Measurements from ENCODE around the gene PLA2G2F.

Gene PLA2G2F

DNA sequence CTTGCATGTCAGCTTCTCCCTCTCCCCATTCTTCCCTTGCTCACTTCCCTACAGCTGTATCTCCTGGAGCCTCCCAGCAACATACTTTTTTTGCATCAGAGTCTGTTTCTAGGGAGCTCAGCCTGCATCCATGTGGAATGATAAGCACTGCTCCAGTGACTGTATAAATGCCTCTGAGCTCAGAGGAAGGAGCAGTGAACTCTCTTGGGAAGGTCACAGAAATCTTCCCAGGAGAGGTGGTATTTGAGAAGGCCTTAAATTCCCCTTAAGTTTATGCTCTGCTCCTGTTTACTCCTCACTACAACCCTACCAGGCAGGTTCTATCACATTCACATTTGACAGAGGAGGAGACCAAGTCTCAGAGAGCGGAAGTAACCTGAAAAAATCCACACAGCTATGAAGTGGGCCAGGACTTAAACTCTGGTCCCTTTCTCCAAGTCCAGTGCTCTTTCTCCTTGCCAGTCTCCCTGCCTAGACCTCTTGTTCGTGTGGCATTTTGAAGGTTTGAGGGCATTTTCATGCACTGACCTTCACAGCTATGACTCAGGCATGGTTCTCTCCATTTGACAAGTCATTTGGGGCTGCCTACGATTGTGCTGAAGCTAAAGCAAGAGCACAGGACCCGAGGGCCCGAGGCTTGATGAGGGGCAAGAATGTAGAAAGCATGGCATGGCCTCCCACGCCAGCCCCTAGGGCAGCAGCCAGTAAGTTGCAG is 41.2 kb downstream of the PLA2G2F start:
- TF ChIP-seq, protein P1, sequence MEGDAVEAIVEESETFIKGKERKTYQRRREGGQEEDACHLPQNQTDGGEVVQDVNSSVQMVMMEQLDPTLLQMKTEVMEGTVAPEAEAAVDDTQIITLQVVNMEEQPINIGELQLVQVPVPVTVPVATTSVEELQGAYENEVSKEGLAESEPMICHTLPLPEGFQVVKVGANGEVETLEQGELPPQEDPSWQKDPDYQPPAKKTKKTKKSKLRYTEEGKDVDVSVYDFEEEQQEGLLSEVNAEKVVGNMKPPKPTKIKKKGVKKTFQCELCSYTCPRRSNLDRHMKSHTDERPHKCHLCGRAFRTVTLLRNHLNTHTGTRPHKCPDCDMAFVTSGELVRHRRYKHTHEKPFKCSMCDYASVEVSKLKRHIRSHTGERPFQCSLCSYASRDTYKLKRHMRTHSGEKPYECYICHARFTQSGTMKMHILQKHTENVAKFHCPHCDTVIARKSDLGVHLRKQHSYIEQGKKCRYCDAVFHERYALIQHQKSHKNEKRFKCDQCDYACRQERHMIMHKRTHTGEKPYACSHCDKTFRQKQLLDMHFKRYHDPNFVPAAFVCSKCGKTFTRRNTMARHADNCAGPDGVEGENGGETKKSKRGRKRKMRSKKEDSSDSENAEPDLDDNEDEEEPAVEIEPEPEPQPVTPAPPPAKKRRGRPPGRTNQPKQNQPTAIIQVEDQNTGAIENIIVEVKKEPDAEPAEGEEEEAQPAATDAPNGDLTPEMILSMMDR (IDR thresholded peaks at IDR 0.05; ENCODE audit: borderline replicate concordance, insufficient read depth, low read depth, low read length) = no peak
- no peak overlapping the region for H3K4me3 ChIP-seq (ENCODE audit: low read depth, low read length)

DNA sequence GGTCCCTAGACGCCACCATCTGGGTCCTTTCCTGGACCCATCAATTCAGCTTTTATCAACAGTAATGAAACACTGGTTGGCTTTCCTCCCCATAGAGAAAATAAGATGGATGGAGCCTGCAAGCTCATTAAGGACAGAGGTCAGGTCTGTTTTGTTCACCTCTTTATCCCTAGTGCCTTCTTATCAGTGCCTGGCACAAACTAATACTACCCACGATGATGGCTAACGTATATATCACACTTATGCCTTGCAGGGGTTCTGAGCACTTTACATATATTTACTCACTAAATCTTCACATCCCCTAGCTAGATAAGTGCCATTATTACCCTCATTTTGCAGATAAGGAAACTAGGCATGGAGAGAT is 41.7 kb downstream of the PLA2G2F start:
- no peak overlapping the region for H3K4me3 ChIP-seq (ENCODE audit: low read depth, low read length)
- TF ChIP-seq, protein P1 (IDR thresholded peaks at IDR 0.05; ENCODE audit: borderline replicate concordance, insufficient read depth, low read depth, low read length) = no peak

DNA sequence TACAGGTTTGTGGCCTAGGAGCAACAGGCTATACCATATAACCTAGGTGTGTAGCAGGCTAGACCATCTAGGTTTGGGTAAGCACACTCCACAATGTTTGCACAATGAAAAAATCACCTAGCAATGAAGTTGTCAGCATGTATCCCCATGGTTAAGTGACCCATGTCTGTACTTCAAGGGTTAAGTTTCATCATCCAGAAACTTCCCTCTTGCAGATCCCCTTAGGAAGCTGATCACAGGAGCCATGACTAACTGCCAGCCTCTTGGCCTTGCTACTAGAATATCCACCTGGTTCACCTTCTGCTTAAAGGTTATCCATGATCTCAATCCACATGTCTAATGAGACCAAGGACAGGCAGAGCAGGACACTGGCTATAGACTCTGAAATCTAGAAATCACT is 43.3 kb downstream of the PLA2G2F start:
- TF ChIP-seq, protein P1 (IDR thresholded peaks at IDR 0.05; ENCODE audit: borderline replicate concordance, insufficient read depth, low read depth, low read length) = no peak
- no peak overlapping the region for H3K4me3 ChIP-seq (ENCODE audit: low read depth, low read length)

DNA sequence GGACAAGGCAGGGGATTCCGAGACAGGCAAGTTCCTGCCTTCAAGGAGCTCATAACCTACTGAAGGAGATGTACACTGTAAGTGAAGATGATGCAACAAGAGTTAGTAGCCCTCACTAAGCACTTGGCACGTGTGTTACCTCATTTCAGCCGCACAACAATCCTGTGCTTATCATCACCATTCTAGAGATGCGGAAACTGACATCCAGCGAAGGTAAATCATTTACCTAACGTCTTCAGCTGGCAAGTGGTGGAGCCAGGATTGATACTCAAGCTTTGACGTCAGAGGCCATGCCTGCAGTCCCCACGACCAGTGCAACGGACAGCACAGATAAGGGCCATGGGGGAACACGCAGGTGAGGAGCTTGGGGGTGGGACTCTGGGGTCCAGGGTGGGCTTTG is 43.9 kb downstream of the PLA2G2F start:
- H3K4me3 ChIP-seq (ENCODE audit: low read depth, low read length) = no peak overlapping the region
- TF ChIP-seq, protein P1 (IDR thresholded peaks at IDR 0.05; ENCODE audit: borderline replicate concordance, insufficient read depth, low read depth, low read length) = no peak

DNA sequence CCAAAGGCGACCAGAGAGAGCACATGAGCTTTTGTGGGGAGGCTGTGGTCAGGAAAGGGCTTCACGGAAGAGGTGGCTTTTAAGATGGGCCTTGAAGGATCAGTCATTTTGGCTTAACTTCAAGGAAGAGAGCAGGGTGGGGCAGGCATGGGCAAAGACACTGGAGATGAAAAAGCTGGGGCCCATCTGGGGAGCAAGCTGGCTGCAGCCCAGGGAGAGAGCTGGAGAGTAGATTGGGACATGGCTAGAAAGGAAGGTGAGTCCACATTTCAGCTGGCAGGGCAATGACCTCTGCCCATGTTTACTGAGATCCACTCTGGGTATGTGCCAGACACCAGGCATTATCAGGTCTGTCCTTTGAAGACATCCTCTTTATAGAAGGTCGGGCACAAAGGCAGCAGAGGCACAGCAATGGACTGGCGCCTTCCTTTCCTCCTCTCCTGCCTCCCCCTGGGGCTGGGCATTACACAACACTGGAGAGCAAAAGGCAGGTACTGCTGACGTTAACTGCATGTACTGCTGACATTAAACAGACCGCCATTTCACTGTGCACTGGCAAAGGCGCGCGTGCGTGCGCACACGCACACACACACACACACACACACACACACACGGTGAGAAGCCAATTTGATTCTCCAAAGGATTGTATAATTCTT is 44.6 kb downstream of the PLA2G2F start:
- H3K4me3 ChIP-seq (ENCODE audit: low read depth, low read length) = no peak overlapping the region
- TF ChIP-seq, protein P1 (IDR thresholded peaks at IDR 0.05; ENCODE audit: borderline replicate concordance, insufficient read depth, low read depth, low read length) = no peak

DNA sequence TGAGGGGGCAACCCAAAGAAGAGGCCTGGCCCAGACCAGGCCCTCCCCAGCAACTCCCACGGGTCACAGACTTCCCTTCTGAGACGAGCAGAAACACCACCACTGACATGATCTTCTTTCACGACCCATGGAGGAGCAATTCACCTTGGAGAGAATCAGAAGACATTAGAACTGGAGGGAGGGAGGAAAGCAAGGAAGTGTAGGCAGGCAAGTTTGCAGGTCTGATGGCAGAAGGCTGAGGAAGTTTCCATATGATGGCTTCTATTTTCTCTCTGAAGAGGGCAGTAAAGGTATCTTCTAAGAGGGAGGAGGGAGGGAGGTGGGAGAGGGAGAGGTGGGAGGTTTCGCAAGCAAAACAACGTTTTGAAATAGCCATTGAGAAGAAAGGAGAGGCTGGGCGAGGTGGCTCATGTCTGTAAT is 45.4 kb downstream of the PLA2G2F start:
- TF ChIP-seq, protein P1 (IDR thresholded peaks at IDR 0.05; ENCODE audit: borderline replicate concordance, insufficient read depth, low read depth, low read length) = no peak
- no peak overlapping the region for H3K4me3 ChIP-seq (ENCODE audit: low read depth, low read length)
